ENCODE data around the gene SNX6.

DNA sequence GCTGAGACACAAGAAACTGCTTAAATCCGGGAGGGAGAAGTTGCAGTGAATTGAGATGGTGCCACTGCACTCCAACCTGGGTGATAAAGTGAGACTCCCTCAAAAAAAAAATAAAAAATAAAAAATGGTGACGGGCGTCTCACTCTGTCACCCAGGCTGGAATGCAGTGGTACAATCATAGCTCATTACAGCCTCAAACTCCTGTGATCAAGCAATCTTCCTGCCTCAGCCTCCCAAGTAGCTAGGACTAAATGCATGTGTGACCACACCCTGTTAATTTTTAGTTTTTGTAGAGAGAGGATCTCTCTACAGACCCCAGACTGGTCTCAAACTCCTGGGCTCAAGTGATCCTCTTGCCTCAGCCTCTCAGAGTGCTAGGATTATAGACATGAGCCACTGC lies 9.1 kb downstream of the SNX6 start:
- TF ChIP-seq, protein P1, sequence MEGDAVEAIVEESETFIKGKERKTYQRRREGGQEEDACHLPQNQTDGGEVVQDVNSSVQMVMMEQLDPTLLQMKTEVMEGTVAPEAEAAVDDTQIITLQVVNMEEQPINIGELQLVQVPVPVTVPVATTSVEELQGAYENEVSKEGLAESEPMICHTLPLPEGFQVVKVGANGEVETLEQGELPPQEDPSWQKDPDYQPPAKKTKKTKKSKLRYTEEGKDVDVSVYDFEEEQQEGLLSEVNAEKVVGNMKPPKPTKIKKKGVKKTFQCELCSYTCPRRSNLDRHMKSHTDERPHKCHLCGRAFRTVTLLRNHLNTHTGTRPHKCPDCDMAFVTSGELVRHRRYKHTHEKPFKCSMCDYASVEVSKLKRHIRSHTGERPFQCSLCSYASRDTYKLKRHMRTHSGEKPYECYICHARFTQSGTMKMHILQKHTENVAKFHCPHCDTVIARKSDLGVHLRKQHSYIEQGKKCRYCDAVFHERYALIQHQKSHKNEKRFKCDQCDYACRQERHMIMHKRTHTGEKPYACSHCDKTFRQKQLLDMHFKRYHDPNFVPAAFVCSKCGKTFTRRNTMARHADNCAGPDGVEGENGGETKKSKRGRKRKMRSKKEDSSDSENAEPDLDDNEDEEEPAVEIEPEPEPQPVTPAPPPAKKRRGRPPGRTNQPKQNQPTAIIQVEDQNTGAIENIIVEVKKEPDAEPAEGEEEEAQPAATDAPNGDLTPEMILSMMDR (IDR thresholded peaks at IDR 0.05): no peak
- TF ChIP-seq EP300 (IDR thresholded peaks at IDR 0.05): no peak

All from ovary (tissue), 3 donors.